ENCODE data around the gene MYH9. TPM values are rescaled to one million over a fixed set of nuclear protein-coding genes. Genes with fewer than 3 reads are reported as not detected.

Gene MYH9
- total RNA-seq, 1 donor from 2014 or later, result 122 TPM

DNA sequence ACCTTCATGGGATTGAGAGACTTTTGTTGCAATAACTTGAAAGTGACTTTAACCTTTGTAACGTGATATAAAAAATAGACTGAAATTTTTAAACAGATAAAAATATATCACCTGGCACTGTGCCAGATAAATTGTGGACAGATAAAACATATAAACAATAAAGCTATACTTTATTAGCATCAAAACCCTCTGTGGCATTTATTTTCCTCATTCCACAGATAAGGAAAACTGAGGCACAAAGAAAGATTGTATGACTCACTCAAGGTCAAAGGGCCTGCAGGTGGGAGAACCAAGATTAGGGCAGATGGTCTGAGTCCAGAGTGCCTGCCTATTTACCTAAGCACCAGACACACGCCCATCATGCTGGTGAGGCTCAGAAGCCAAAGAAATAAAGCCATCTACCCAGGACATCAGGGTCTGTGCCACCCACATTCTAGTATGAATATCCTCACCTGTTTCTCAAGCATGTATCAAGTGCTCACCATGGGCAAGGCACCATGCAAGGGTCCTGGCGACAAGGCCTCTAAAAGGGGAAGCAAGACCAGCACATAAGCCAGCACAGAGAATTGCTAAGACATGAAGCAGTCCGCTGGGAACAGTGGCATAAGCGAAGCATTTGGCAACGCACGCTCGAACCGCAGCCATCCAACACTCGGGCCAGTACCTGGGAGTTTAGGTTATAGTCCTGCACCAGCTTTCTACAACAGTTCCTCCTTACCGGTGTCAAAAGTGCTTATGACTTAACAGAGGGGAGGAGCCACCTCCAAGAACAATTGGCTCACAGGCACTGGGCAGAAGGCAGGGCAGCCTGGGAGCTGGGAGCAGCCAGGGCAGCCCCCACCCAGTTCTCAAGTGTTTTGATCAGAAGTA is 17.6 kb downstream of the MYH9 start:
- peak overlapping the region; percentile 43 for H3K27ac Mint-ChIP-seq (ENCODE audit: unreplicated experiment)
- H3K4me3 Mint-ChIP-seq (ENCODE audit: unreplicated experiment), result no peak overlapping the region

GRCh38 chr22:36369004-36369921 is 18.5 kb downstream of the MYH9 start:
- Mint-ChIP-seq H3K4me1 (ENCODE audit: low read depth, unreplicated experiment) (peaks cover 29% of the 10 kb centered on the region), H3K27ac (ENCODE audit: unreplicated experiment) (no peak overlapping the region), H3K27me3 (ENCODE audit: unreplicated experiment) (peaks cover 5% of the 10 kb centered on the region), H3K4me3 (ENCODE audit: unreplicated experiment) (no peak overlapping the region), H3K9me3 (ENCODE audit: unreplicated experiment) (peaks cover 4% of the 10 kb centered on the region), H3K36me3 (ENCODE audit: unreplicated experiment) (no peaks in the 10 kb centered on the region)
- no peak for TF ChIP-seq CTCF (IDR thresholded peaks at IDR 0.05; ENCODE audit: partially characterized antibody, unreplicated experiment)
- no peak for DNase-seq

More for the DNA sequence above, 17.6 kb downstream of the MYH9 start:
- Mint-ChIP-seq H3K27me3 (ENCODE audit: unreplicated experiment) (peaks cover 2% of the 10 kb centered on the region), H3K4me1 (ENCODE audit: low read depth, unreplicated experiment) (peaks cover 28% of the 10 kb centered on the region), H3K9me3 (ENCODE audit: unreplicated experiment) (peaks cover 4% of the 10 kb centered on the region), H3K36me3 (ENCODE audit: unreplicated experiment) (no peaks in the 10 kb centered on the region)
- DNase-seq, result no peak
- TF ChIP-seq CTCF (IDR thresholded peaks at IDR 0.05; ENCODE audit: partially characterized antibody, unreplicated experiment), result no peak

DNA sequence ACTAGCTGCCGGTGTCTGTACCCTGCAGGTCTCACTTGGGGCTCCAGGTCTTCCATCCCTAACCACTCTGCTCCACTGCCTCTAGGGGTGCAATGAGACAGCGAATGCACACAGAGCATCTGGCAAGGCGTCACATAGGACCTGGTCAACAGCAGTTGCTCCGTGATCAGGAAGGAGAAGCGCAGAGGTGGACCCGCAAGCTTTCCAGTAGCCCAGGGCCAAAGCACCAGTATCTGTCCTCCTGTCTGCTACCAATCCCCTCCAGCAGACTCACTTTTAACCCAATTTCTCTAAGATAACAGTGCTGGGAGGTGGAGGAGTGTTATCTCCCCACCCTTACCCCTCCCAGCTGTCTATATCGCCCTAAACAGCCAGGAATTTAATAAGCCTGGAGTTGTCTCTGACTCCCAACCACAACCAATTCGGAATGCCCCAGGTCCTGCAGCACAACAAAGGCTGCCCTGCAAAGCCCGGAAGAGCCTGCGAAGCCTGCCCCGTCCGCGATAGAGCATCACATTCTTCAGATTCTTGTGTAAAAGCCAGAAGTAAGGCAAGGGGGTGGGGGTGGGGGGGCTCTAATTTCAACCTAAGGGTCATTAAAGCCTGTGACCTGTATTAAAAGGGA is 19.3 kb downstream of the MYH9 start:
- H3K27me3 Mint-ChIP-seq (ENCODE audit: unreplicated experiment), result peaks cover 5% of the 10 kb centered on the region
- peaks cover 33% of the 10 kb centered on the region for H3K4me1 Mint-ChIP-seq (ENCODE audit: low read depth, unreplicated experiment)
- no peak overlapping the region for H3K4me3 Mint-ChIP-seq (ENCODE audit: unreplicated experiment)
- DNase-seq, result no peak
- no peak for TF ChIP-seq CTCF (IDR thresholded peaks at IDR 0.05; ENCODE audit: partially characterized antibody, unreplicated experiment)
- peaks cover 1% of the 10 kb centered on the region for H3K9me3 Mint-ChIP-seq (ENCODE audit: unreplicated experiment)
- H3K36me3 Mint-ChIP-seq (ENCODE audit: unreplicated experiment), result no peaks in the 10 kb centered on the region
- peak overlapping the region; percentile 66 for H3K27ac Mint-ChIP-seq (ENCODE audit: unreplicated experiment)

GRCh38 chr22:36367479-36367878 is 20.3 kb downstream of the MYH9 start:
- TF ChIP-seq CTCF (IDR thresholded peaks at IDR 0.05; ENCODE audit: partially characterized antibody, unreplicated experiment), result no peak
- Mint-ChIP-seq H3K27me3 (ENCODE audit: unreplicated experiment) (peaks cover 7% of the 10 kb centered on the region), H3K4me3 (ENCODE audit: unreplicated experiment) (no peak overlapping the region), H3K36me3 (ENCODE audit: unreplicated experiment) (no peaks in the 10 kb centered on the region), H3K27ac (ENCODE audit: unreplicated experiment) (no peak overlapping the region), H3K4me1 (ENCODE audit: low read depth, unreplicated experiment) (peaks cover 42% of the 10 kb centered on the region), H3K9me3 (ENCODE audit: unreplicated experiment) (peaks cover 6% of the 10 kb centered on the region)
- DNase-seq, result no peak

Measured in glutamatergic neuron (in vitro differentiated cells).